Retina (tissue), 1 donor: Measurements from ENCODE around the gene FARS2.

Source experiments
- DNase-seq: peaks from one replicate; pipeline ENCODE4 v3.0.0-alpha.2; 2016

FARS2 gene

DNA sequence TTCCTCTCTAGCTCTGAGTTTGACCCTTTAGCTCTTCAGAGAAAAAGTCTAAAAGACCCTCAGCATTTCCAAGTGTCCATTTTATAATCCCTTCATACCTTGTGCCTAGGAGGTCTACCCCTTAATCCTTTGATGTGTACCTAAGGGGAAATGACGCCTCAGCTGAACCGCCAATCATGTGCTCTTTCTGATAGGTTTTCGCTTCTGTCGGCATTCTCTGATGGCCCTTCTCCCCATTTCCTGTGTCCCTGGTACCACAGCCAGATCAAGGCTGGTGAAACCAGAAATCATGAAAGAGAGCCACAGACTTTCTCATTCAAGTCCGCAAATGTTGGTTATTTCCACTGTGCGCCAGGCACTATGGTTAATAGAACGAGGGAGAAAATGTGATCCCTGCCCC is 333.9 kb downstream of the FARS2 start:
- no peak for DNase-seq

DNA sequence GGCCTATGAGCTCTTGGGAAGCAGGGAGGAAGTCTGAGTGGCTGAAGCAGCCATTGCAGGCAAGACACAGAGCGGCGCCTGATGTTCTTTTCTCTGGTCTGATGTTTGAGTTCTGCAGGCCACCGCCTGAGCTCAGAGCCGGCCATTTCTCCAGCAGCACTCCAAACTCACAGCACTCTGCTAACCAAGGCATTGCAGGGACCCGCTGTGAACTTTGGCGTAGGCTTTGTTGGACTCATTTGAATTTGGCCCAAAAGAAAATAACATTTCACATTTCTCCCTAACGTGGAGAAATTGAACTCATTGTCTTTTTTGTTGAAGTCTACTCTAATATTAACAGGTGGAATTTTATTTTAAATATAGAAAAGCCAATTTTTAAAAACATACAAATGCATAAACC is 336.1 kb downstream of the FARS2 start:
- no peak for DNase-seq

DNA sequence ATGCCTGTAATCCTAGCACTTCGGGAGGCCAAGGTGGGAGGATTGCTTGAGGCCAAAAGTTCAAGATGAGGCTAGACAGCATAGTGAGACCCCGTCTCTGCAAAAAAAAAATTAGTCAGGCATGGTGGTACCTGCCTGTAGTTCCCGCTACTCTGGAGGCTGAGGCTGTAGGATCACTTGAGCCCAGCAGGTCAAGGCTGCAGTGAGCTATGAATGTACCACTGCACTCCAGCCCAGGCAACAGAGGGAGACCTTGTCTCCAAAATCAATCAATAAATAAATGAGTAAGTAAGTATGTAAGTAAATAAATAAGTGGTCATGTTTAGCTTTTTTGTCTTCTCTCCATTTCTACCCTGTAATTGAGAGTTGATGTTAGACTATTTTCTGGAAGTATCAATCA is 336.8 kb downstream of the FARS2 start:
- DNase-seq: no peak

DNA sequence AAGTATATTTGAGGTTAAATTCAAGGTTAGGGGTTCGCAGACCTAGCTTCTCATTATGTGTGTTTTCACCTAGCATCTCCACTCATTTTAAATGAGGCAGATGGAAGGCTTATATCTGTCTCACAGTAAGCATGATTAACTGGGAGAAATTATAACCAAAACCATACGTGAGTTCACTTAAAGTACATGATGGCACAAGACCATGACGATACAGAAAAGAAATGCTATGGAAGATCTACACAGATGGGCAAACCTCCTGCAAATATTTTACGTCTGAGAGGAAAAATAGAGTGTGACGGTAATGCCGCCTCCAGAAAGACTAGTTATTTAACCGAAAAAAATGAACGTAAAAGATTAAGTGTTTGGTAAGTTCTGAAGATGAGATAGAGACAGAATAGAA is 337.8 kb downstream of the FARS2 start:
- no peak for DNase-seq

DNA sequence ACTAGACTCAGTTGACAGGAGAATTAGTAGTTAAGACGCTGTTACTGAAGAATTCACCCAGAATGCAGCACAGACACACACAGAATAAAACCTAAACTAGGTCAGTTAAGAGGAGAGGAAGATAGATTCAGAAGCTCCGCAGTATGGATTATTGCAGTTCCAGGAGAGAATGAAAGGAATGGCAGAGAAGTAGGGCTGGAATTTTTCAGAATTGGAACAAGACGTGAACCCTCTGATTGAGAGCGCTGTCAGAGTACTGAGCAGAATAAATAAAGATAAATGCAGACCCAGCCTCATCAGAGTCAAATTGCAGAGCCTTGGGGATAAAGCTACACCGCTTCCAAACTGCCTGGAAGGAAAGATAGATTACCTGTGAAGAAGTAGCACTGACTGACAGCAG is 344.6 kb downstream of the FARS2 start:
- no peak for DNase-seq

DNA sequence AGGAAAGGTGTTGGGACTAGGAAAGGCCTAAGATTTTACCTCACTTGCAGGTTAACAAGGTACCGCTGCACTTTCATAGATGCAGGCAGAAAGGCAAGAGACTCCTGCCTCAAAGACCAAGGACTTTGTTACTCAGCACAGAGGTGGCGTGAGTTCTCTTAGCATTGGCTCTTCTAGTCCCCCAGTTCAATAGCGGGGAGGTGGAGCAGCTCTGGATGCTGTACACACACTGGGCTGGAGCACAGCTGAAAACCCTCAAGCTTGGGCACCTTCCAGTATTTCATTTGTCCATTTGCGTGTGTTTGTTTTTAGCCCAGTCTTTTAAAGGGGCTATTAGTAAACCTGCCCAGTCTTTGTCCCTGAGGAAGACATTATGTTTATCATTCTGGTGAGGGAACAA is 345.2 kb downstream of the FARS2 start:
- no peak for DNase-seq

DNA sequence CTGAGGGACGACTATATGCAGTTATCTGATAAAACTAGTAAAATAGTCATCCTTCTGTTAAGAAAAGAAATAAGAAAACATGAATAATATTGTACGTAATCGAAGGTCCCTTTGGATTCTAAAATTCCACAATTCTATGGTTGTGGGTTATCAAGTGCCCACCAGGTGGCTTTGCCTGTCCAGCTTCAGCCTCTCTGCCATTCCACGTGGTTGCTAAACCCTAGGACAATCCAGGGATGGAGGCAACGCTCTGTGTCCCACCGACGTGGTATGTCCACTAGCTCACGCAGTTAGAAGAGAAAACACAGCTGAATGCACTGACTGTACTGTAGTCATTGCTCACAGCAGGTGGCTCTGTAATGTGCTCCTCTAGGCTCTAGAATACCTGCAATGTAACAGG is 349.3 kb downstream of the FARS2 start:
- no peak for DNase-seq

DNA sequence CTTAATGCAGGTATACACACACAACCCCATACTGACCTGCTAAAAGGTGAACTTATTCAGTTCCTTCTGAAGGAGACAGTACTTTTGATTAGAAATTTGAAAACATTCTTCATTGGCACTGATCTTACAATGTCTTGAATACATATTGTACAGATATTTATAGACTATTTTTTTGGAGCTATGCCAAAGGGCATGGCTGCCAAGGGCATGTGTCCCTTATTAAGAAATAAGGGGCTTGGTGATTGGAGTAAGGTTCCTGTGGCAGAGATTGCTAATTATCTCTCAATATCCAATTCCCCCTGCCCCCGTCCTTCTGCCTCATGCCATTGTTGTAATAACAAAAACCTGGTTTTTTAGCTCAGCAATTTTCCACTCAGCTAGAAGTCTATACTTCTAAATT is 355.9 kb downstream of the FARS2 start:
- DNase-seq: no peak

DNA sequence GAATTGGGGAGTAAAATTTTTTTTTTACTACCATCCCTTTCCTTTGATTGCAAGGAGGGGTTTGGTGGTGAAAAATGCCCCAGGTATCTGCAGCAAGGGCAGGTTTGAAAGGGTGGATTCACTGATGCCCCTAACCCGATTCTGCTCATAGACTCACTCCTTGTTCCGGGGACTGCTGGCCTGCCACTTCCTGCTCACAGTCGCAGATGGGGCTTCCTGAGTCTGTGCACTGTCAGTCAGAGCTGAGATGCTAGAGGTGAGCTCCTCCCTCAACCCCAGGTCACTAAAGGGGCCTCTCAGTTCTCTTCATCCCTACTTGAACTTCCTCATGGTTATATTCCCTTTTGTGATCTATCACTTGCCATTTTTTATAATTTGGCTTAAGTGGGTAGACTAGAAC is 357.9 kb downstream of the FARS2 start:
- DNase-seq: no peak

DNA sequence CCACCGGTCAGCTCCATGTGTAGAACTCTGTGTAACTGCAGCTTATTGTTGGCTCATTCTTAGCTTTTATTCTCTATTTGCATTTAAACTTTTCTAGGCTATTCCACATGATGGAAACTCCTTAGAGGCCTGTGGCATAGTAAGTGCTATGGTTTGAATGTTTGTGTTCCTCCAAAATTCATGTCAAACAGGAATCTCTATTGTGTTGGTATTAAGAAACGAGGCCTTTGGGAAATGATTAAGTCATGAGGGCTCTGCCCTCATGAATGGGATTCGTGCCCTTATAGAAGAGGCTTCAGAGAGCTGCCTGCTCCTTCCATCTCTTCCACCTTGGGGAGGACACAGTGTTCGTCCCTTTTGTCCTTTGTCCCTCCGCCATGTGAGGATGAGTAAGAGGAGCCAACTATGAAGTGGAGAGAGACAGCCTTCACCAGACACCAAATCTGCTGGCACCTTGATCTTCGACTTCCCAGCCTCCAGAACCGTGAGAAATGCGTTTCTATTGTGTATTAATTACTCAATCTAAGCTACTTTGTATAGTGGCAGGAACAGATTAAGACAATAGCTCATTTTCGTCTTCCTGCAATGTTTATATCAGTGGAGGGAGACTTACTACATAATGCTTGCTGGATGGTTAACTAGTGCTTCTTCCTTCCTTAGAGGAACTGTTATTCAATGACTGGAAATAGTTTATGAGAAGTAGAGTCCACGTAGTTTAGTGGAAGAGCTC is 361.1 kb downstream of the FARS2 start:
- no peak for DNase-seq

DNA sequence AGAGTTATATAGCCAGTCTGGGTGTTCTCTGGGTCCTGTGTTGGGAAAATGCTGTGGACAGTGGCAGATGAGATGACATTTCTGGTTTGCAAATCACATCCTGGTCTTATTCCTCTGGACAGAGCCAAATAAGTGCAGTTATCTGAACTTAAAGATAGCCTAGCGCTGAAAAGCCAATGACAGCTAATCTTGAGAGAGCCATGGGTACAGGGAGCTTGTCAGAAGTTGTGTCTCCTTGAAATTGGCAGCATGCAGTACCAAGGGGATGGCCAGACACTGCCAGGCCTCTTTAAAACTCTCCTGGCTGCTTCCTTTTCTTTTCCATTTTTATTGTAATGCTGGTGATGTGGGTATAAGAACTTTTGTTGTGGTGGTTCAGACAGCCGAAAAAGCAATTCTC is 362.5 kb downstream of the FARS2 start:
- no peak for DNase-seq

DNA sequence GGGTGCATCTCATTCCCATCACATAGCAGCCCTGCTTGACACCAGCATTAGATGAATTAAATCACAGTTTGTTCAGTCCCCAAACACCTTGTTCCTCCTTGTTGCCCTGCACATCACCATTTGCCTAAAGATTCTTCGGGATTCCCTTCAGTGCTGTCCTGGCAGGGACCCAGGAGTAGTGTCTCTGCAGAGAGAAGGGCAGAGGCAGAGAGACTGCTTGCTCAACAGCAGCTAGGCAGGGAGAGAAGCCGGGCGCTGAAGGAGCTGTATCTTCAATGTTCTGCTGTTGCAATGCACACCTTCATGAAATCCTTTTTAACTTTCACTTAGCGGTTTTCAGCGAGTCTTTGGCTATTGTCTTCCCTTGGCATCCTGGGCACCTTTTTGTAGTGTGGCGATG is 362.9 kb downstream of the FARS2 start:
- DNase-seq: no peak

DNA sequence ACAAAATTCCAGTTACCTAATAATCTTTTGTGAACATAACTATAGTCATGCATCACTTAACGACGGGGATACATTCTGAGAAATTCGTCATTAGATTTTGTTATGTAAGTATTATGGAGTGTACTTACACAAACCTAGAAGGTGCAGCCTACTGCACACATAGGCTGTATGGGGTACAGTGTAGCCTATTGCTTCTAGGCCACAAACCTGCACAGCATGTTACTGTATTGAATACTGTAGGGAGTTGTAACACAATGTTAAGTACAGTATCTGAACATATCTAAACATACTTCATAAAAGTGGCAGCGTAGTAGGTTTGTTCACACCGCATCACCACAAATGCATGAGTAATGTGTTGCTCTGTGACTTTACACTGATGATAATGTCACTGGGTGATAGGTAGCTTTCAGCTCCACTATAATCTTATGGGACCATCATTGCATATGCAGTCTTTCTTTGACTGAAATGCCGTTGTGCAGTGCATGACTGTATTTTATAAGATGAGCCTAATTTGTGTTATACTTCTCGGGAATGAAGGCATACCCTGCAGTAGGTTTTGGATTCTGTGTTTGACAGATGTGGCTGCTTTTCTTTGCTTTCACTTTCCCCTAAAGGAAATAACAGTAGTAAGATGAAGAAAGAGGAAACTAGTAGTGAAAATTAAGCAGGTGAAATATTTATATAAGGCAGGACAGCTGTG is 365.6 kb downstream of the FARS2 start:
- DNase-seq: no peak

DNA sequence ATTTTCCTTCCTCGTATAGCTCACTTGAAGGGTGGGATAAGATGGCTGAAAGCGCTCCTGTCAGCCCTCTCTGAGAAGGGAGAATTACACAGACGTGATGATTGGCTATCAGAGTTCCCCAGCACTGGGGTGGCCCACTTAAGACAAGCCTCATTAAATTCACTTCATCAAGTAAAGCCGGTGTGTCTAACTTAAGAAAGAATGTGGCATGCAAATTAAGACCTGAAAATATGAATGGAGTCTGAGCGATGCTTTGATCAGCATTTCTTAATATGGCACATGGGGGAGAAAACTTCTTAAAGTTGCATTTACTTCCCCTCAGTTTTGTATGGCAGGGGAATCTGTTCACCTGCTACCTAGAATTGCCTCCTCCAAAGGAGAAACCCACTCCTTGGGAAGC is 369.3 kb downstream of the FARS2 start:
- DNase-seq: no peak

DNA sequence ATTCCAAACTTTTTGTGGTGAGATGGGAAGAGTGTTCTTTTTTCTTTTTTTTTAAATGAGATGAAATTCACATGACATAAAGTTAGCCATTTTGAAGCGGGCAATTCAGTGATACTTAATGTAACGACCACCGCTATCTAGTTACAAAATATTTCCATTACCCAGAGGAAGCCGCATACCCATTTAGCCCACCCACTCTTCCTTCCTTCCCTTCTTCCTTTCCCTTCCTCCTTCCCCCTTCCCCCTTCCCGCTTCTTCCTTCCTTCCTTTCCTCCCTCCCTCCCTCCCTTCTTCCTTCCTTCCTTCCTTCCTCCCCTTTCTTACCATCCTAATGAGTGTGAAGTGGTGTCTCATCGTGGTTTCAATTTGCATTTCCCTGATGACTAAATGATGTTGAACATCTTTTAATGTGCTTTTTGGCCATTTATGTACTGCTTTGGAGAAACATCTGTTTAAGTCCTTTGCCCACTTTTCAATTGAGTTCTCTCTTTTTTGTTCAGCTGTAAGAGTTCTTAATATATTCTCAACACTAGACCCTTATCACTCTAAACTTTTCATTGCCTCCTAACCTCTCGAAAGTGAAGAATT is 371.1 kb downstream of the FARS2 start:
- no peak for DNase-seq

DNA sequence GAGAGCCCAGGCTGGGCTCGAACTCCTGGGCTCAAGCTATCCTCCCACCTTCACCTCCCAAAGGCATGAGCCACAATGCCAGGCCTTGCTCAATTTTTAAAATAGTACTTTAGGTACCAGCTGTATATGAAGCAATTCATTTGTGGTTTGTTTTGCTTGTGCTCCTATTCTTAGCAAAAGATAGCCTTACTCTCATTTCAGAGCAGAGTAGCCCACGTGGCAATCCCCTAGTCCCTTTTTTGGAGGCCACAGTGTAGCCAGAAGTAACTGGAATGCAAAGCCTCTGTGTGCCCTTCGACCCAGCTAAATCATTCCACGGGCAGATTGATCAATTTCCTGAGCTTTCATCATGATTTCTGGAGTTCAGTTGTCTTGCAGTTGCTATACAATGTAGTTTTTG is 373.2 kb downstream of the FARS2 start:
- no peak for DNase-seq

DNA sequence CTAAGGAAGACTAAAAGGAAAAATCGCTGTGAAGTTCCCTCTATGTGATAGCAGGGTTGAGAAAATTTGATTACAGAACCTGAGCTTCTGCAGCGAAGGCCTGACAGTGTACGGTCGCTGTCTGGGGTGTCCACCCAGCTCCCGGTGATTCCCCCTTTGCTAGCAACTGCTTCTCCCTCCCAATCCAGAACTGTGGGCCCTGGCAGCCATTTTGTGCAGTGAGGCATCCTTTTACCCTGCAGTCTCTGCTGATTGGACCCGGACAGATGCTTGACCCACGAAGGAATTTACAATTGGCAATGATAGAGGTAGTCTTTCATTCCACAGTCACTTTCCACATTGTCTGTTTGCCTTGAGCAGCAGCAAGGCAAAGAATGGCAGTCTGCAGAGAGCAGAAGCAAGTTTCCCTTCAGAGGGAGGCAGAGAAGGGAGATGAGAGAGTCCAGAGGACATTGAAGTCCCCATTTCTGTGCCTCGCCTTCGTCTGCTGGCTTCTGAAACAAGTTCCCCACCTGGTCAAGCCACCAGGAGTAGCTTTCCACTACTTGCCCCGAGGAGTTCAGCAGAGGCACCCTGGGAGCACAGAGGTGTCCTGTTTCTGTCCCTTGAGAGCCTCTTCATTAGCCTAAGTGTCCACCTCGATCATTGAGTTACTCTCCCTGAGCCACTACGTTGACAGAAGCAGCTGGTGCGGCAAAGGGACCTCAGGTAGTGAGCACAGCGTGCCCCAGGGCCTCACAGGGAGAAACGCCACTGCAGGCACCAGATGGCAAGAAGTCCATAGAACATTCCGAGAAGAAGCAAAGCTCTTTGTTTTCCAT is 375.1 kb downstream of the FARS2 start:
- DNase-seq: no peak

DNA sequence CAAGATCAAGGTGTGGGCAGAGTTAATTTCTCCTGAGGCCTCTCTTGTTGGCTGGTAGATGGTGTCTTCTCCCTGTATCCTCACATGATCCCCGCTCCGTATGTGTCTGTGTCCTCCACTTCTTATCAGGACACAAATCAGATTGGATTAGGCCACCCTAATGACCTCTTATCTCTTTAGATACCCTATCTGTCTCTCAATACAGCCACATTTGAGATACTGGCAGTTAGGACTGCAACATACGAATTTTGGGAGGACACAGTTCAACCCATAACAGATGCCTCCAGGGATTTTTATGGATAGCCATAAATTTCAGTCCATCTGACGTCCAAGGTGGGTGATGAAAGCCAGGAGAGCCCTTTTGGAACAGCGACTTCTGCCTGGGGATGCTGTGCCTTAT is 376.4 kb downstream of the FARS2 start:
- no peak for DNase-seq

DNA sequence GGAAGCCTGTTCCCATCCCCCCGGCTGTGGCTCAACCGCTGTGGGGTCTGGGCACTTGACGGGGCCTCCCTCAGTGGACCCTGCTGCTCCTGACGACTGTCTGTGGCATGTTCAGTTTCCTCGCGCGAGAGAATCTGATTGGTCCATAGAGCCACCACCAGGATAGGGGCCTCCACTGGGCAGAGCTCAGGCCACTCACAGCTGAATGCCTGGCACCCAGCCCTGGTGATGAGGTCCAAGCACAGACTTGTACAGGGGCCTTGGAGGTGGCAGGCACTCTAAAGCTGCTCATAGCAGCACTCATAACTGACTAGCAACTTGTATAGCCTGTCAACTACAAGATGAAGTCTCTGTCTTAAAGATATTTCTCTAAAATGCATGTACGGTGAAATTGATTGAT is 377.4 kb downstream of the FARS2 start:
- no peak for DNase-seq

DNA sequence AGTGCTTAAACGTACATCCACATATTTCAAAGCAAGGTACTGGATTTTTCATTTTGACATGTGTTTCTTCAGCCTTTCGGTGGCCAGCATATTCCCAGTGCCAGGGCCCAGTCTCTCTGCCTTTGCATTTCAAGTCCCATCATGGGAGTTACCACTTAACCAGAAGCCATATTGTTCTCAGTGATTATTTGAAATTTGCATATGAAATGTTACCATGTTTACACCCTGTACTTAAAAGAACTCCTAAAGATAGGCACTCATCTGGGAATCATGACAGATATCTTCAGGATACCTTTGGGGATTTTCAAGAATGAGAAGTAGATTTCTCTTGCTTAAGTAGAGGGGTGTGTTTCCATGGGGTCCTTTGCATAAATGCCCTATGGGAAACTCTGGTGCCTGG is 377.9 kb downstream of the FARS2 start:
- no peak for DNase-seq

DNA sequence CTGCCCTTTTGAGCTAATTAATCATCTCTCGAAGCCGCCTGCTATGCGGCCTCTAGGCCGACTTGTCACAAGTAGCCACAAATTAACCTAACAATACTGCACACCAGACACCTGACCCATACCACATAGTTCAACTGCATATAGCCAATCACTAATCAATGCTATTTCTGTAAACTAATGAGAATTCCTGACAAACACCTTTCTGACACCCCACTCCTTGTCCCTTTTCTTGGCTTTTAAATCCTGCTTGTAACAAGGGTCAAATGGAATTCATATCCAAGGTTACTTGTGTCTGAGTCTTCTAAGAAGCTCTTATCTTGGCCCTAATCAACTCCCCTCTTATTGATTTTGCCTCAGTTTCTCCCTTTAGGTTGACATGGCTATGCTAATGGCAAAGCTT is 379.3 kb downstream of the FARS2 start:
- DNase-seq: no peak

DNA sequence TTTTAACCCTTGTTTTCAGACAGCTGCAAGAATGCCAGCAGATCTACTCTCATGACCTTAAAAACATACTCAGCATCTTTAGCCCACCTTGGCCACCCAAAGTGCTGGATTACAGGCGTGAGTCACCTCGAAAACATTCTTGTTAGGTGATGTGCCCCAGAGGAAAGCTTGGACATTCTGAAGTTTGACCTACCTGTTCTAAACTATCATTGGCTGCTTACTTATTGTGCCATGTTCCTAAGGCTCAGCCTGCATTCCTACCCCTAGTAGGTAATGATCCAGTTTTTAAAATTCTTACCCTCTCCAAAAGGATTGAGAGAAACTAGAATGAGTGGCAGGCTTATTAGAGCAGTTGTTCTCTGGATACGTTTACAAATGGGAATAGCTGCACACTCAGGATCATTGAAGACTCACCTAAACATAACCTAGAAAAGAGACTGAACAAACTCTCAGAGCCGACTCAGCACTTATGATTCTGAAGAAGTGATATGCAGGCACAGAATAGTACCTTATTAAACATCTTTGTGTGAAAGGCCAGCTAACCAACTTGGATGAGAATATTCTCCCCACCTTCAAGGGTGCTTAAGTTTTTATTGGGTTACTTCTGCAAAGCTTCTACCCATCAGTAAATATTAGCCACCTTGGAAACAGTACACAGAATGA is 383.3 kb downstream of the FARS2 start:
- no peak for DNase-seq
